ENCODE data around the gene RFC1.
"Not testable (repeated sequence)": the region's sequence is repeated elsewhere in the genome, so short reads cannot be mapped to it uniquely, and the experiment has no call there.

The RFC1 gene, protein sequence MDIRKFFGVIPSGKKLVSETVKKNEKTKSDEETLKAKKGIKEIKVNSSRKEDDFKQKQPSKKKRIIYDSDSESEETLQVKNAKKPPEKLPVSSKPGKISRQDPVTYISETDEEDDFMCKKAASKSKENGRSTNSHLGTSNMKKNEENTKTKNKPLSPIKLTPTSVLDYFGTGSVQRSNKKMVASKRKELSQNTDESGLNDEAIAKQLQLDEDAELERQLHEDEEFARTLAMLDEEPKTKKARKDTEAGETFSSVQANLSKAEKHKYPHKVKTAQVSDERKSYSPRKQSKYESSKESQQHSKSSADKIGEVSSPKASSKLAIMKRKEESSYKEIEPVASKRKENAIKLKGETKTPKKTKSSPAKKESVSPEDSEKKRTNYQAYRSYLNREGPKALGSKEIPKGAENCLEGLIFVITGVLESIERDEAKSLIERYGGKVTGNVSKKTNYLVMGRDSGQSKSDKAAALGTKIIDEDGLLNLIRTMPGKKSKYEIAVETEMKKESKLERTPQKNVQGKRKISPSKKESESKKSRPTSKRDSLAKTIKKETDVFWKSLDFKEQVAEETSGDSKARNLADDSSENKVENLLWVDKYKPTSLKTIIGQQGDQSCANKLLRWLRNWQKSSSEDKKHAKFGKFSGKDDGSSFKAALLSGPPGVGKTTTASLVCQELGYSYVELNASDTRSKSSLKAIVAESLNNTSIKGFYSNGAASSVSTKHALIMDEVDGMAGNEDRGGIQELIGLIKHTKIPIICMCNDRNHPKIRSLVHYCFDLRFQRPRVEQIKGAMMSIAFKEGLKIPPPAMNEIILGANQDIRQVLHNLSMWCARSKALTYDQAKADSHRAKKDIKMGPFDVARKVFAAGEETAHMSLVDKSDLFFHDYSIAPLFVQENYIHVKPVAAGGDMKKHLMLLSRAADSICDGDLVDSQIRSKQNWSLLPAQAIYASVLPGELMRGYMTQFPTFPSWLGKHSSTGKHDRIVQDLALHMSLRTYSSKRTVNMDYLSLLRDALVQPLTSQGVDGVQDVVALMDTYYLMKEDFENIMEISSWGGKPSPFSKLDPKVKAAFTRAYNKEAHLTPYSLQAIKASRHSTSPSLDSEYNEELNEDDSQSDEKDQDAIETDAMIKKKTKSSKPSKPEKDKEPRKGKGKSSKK

DNA sequence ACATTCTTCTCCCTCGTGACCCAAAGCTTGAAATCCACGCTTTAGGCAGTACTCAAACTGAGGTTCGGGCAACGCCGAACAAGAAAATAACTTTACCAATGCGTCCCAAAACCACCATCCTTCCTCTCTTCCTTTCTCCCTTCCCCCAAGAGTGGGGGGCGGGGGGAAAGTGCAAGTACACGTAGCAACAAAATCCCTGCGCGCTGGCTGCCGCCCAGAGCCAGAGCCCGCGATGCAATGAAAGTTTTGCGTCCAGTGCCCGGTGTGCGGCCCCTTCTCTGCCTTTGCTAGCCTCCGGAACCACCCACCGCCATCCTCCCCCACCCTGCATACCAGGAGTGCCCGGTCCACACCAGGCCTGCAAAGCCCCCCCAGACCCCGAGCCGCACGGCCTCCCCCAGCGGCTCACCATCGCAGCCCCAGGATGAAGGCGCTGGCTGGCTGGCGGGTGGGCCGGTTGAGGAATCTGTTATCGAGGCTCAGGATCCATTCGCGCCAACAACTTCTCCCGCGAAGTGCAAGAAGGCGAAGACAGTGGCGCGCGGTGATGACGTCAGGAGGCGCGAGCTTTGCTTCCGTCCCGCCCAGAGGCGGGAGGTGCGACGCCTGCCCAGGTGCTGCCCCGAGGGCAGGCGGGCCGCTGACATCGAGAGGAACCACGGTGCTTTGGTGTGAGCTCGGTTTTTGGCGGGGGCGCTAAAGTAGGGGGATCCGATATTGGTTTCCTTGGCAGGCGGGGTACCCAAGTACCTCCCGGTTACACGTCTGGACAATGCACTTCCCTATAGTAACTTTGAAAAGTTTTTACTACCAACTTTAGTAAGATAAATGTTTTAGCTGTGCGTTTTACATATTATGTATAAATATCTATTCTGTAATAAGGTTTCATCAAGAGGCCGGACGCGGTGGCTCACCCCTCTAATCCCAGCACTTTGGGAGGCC, at the start of gene RFC1:
Gene RFC1, minus strand, starts transcription at position 533 of the 942 bp plus-strand sequence. Its CDS starts 121 bp downstream, at position 412.
- DNase-seq = peak; percentile 93

DNA sequence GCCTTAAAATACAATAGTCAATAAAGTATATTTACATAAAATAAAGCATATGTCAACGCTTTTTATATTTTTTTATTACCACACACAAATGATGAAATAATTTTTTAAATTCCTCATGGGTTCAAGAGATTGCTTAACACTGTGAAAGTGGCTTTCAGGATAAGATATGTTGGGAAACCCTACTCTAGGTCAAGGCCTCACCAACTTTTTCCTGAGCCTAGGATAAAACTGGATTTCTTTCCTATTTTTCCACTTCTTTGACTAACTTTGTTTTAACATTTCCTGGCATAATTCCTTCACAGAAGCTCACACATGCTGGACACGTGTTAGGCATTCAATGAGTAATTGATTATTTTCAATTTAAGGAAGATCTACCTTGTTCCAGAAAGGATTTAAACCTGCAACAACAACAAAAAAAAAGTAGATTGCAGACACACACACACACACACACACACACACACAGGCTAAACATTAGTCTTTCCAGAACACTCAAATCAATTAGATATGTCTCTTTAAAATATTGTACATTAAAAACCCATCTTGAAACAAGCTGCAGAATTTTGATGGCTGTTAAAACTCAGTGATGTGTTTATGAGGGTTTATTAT, 49.6 kb upstream of the RFC1 start:
- DNase-seq = no peak

DNA sequence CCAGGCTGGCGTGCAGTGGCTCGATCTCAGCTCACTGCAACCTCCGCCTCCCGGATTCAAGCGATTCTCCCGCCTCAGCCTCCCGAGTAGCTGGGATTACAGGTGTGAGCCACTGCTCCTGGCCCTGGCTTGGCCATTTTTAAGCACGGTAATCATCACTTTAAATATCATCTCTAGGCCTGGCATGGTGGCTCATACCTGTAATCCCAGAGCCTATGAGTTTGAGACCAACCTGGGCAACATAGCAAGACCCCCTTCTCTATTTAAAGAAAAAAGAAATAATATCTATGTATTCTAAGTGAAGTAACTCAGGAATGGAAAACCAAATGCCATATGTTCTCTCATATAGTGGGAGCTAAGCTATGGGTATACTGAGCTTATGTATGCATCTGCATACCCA, 45.4 kb upstream of the RFC1 start:
- DNase-seq = not testable (repeated sequence)

DNA sequence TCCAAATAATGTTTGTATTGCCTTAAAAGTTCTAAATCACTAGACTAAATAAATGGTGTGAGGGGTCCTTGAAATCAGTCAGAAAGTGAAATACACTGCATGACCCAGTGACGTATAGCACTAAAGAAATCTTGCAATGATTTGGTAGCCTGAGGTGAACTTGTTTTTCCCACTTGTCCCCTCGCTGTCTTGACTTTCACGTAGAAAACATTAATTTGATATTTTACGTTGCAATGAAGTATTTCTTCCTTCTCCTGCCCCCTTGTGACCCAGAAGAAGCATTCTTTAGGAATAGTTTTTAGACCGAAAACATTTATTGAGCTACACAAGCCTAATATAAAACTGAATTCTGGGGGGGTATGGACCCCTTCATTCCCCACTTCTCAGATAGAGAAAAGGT, 44.3 kb upstream of the RFC1 start:
- no peak for DNase-seq

DNA sequence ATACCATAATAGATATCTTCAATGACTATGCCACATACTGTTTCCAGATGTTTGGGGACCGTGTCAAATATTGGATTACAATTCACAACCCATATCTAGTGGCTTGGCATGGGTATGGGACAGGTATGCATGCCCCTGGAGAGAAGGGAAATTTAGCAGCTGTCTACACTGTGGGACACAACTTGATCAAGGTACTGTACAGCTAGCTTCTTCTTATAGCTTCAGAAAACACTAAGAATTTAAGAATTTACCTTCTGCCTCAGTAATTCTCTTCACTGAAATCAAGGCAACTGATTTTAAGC, 41.4 kb upstream of the RFC1 start:
- DNase-seq = no peak

GRCh38 chr4:39406763-39407583, 40.8 kb upstream of the RFC1 start, which contains the start of gene KLB:
Gene KLB, plus strand, starts transcription at chr4:39406930. Its CDS starts 20 bp downstream, at chr4:39406950.
- DNase-seq = no peak

DNA sequence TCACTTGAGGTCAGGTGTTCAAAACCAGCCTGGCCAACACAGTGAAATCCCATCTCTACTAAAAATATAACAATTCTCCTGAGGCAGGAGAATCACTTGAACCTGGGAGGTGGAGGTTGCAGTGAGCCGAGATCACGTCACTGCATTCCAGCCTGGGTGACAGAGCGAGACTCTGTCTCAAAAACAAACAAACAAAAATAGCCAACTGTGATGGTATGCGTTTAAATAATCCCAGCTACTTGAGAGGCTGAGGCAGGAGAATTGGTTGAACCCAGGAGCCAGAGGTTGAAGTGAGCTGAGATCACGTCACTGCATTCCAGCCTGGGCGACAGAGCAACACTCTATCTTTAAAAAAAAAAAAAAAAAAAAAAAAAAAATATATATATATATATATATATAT, 35.5 kb upstream of the RFC1 start:
- not testable (repeated sequence) for DNase-seq

GRCh38 chr4:39394706-39395105, 28.5 kb upstream of the RFC1 start:
- no peak for DNase-seq

GRCh38 chr4:39390603-39391002, 24.4 kb upstream of the RFC1 start:
- DNase-seq = no peak

DNA sequence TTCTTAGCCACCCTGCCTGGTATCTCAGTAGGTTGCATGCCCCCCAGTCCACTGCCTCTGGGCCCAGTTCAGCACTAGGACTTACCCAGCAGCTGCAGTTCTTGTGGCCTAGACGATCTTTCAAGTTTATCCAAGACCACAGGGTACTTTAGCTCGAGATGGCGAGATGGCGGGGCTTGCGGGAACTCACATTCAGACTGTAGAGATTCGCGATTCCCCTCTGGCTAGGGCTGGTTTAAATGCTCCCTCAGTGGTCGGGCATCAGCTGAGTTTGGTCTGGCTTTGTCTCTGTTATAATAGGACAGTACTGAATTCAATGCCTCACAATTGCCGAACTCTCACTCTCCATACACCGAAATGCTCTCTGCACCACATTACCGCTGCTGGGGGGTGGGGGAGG, 18.4 kb upstream of the RFC1 start:
- no peak for DNase-seq

DNA sequence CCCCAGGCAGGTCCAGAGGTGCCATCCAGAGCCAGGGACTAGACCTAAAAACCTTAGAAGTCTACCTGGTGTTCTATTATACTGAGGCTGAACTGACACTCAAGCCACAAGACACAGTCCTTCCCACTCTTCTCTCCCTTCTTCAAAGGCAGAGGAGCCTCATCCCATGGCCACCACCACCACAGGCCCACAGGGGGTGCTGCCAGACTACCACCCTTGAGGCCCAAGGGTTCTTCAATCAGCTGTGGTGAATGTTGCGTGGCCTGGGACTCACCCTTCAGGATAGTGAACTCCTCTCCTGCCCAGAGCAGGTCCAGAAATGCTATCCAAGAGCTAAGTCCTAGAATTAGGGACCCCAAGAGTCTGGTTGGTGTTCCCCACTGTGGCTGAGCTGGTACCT, 17.5 kb upstream of the RFC1 start:
- no peak for DNase-seq

DNA sequence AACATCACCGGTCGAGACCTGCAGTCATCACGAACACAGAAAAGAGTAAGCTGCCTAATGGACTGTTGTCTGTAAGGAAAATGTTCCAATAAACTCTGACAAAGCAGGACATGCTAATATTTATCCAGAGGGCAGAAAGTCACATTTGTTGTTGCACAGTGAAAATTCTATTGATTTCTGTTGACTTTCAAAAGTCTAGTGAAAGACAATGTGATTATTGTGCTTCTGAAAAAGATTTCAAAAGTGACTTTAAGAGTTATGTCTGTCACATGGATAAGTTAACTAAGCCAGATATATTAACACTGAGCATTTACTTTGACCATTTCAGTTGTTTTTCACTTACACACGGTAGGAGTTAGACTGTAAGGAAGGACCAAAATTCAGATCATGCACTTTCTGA, 9.3 kb upstream of the RFC1 start:
- DNase-seq = no peak

GRCh38 chr4:39371209-39371608, 5.0 kb upstream of the RFC1 start:
- not testable (repeated sequence) for DNase-seq

DNA sequence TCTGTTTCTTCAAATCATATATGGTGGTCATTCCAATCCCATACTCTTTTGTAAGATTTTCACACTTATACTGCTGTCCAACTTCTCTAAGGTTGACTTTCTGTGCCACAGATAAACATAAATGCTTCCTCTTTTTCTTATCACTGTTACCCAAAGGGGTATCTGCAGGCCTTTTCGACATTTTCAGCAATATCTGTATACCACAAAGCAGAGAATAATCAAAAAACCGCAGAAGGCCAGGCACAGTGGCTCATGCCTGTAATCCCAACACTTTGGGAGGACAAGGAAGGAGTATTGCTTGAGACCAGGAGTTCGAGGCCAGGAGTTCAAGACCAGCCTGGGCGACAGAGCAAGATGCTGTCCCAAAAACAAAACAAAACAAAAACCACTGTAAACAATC, 3.1 kb upstream of the RFC1 start:
- DNase-seq = no peak

DNA sequence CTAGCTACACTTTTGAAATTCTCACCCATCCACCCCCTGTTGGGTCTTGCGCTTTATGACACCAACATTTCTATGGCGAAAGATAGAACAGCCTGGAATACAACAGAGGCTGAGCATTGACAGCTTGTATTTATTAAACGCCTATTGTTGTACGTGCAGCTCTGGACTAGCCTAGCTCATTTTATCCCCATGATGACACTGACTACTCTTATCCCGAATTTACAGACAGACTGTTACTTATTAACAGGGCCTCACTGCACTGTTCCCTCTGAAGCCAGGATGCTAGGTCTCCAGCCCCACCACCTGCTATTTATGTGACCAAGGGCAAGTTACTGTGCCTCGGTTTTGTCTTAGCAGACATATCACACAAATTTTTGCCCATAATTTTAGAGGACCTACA, 1.0 kb upstream of the RFC1 start:
- no peak for DNase-seq

DNA sequence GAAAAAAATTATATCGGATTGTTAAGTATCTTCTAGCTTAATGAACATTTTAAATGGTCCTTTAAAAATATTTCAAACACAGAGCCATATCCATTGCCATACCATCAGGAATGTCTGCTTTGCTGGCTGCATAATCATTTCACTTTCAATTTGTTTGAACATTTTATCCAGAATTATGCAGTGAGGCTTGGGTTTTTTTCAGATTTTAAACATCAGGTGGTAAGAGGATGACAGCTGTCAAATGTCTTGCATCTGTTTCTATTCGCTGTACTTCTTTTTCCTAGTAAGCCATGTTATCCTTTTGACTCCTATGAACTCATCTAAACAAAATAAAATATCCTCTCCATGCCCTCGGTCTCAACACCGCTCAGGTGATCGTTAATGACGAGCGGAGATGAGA, 802 bp downstream of the RFC1 start:
- DNase-seq = no peak

- no peak for DNase-seq
These were observed 2.3 kb downstream of the RFC1 start for GRCh38 chr4:39363773-39364393.

- no peak for DNase-seq
These were observed 3.3 kb downstream of the RFC1 start for GRCh38 chr4:39362827-39363226.

- not testable (repeated sequence) for DNase-seq
These were observed 5.6 kb downstream of the RFC1 start for GRCh38 chr4:39360611-39361010.

GRCh38 chr4:39357002-39357401, 9.2 kb downstream of the RFC1 start:
- no peak for DNase-seq

- no peak for DNase-seq
These were observed 12.0 kb downstream of the RFC1 start for GRCh38 chr4:39354254-39354552.

Data from NCI-H146 (cell line).